Measurements from ENCODE around the gene APBA2.

The APBA2 gene

GRCh38 chr15:29131840-29132420 lies 246.2 kb downstream of the APBA2 start:
- Histone ChIP-seq H3F3A (ENCODE audit: low read depth) (no peaks in the 10 kb centered on the region), H2AFZ (ENCODE audit: low read length) (no peak overlapping the region), H3K9ac (ENCODE audit: low read depth, low read length, poor library complexity, severe bottlenecking) (no peak overlapping the region), H3K9me3 (ENCODE audit: insufficient read depth, low read depth, low read length) (no peaks in the 10 kb centered on the region), H3K4me2 (ENCODE audit: low read depth, low read length, poor library complexity, severe bottlenecking) (no peak overlapping the region), H3K27me3 (ENCODE audit: insufficient read depth, low read length, poor library complexity, severe bottlenecking) (no peaks in the 10 kb centered on the region), H4K20me1 (ENCODE audit: insufficient read depth, low read length, poor library complexity, severe bottlenecking) (no peaks in the 10 kb centered on the region), H3K4me3 (ENCODE audit: low read length, poor library complexity, severe bottlenecking) (no peak overlapping the region), H3K4me1 (ENCODE audit: insufficient read depth, low read length, poor library complexity, severe bottlenecking) (no peaks in the 10 kb centered on the region), H3K36me3 (ENCODE audit: insufficient read depth, low read length) (no peaks in the 10 kb centered on the region), H3K9me2 (replicated peaks; ENCODE audit: low read depth, low read length) (no peaks in the 10 kb centered on the region), H3K79me2 (ENCODE audit: insufficient read depth, low read length) (no peaks in the 10 kb centered on the region)
- TF ChIP-seq EZH2phosphoT487 (IDR thresholded peaks at IDR 0.05; ENCODE audit: borderline replicate concordance), result no peak
- TF ChIP-seq, protein P1, sequence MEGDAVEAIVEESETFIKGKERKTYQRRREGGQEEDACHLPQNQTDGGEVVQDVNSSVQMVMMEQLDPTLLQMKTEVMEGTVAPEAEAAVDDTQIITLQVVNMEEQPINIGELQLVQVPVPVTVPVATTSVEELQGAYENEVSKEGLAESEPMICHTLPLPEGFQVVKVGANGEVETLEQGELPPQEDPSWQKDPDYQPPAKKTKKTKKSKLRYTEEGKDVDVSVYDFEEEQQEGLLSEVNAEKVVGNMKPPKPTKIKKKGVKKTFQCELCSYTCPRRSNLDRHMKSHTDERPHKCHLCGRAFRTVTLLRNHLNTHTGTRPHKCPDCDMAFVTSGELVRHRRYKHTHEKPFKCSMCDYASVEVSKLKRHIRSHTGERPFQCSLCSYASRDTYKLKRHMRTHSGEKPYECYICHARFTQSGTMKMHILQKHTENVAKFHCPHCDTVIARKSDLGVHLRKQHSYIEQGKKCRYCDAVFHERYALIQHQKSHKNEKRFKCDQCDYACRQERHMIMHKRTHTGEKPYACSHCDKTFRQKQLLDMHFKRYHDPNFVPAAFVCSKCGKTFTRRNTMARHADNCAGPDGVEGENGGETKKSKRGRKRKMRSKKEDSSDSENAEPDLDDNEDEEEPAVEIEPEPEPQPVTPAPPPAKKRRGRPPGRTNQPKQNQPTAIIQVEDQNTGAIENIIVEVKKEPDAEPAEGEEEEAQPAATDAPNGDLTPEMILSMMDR (conservative IDR thresholded peaks at IDR 0.05; ENCODE audit: low read length), result no peak

GRCh38 chr15:29132735-29133181 lies 247.0 kb downstream of the APBA2 start:
- Histone ChIP-seq H3K4me2 (ENCODE audit: low read depth, low read length, poor library complexity, severe bottlenecking) (no peak overlapping the region), H2AFZ (ENCODE audit: low read length) (no peak overlapping the region), H3K79me2 (ENCODE audit: insufficient read depth, low read length) (no peaks in the 10 kb centered on the region), H3K9me3 (ENCODE audit: insufficient read depth, low read depth, low read length) (no peaks in the 10 kb centered on the region), H3K36me3 (ENCODE audit: insufficient read depth, low read length) (no peaks in the 10 kb centered on the region), H3K9ac (ENCODE audit: low read depth, low read length, poor library complexity, severe bottlenecking) (no peak overlapping the region), H3K4me1 (ENCODE audit: insufficient read depth, low read length, poor library complexity, severe bottlenecking) (no peaks in the 10 kb centered on the region), H3K9me2 (replicated peaks; ENCODE audit: low read depth, low read length) (no peaks in the 10 kb centered on the region), H3K27me3 (ENCODE audit: insufficient read depth, low read length, poor library complexity, severe bottlenecking) (no peaks in the 10 kb centered on the region), H4K20me1 (ENCODE audit: insufficient read depth, low read length, poor library complexity, severe bottlenecking) (no peaks in the 10 kb centered on the region), H3K4me3 (ENCODE audit: low read length, poor library complexity, severe bottlenecking) (no peak overlapping the region), H3F3A (ENCODE audit: low read depth) (no peaks in the 10 kb centered on the region)
- TF ChIP-seq, protein P1 (conservative IDR thresholded peaks at IDR 0.05; ENCODE audit: low read length), result no peak
- TF ChIP-seq EZH2phosphoT487 (IDR thresholded peaks at IDR 0.05; ENCODE audit: borderline replicate concordance), result no peak

GRCh38 chr15:29133321-29133720 lies 247.5 kb downstream of the APBA2 start:
- no peaks in the 10 kb centered on the region for H3K9me3 ChIP-seq (ENCODE audit: insufficient read depth, low read depth, low read length)
- no peaks in the 10 kb centered on the region for H3K4me1 ChIP-seq (ENCODE audit: insufficient read depth, low read length, poor library complexity, severe bottlenecking)
- H3K79me2 ChIP-seq (ENCODE audit: insufficient read depth, low read length), result no peaks in the 10 kb centered on the region
- no peaks in the 10 kb centered on the region for H3K27me3 ChIP-seq (ENCODE audit: insufficient read depth, low read length, poor library complexity, severe bottlenecking)
- no peaks in the 10 kb centered on the region for H3F3A ChIP-seq (ENCODE audit: low read depth)
- no peak overlapping the region for H3K4me3 ChIP-seq (ENCODE audit: low read length, poor library complexity, severe bottlenecking)
- H3K9me2 ChIP-seq (replicated peaks; ENCODE audit: low read depth, low read length), result no peaks in the 10 kb centered on the region
- H2AFZ ChIP-seq (ENCODE audit: low read length), result no peak overlapping the region
- TF ChIP-seq EZH2phosphoT487 (IDR thresholded peaks at IDR 0.05; ENCODE audit: borderline replicate concordance), result no peak
- TF ChIP-seq, protein P1 (conservative IDR thresholded peaks at IDR 0.05; ENCODE audit: low read length), result no peak
- H3K9ac ChIP-seq (ENCODE audit: low read depth, low read length, poor library complexity, severe bottlenecking), result no peak overlapping the region
- H3K4me2 ChIP-seq (ENCODE audit: low read depth, low read length, poor library complexity, severe bottlenecking), result no peak overlapping the region
- H4K20me1 ChIP-seq (ENCODE audit: insufficient read depth, low read length, poor library complexity, severe bottlenecking), result no peaks in the 10 kb centered on the region
- no peaks in the 10 kb centered on the region for H3K36me3 ChIP-seq (ENCODE audit: insufficient read depth, low read length)
